GM21423 (cell line): ENCODE data around the gene CEMIP.

Experiments
- ATAC-seq: cut with Tn5 transposase; IDR thresholded peaks from one replicate; pipeline ENCODE4 v1.9.1; 2021; ENCODE audit warnings: mild to moderate bottlenecking, moderate library complexity; ENCODE audit not compliant: unreplicated experiment

Gene CEMIP

GRCh38 chr15:80844011-80844732, 65.0 kb downstream of the CEMIP start:
- no peak for ATAC-seq

GRCh38 chr15:80846031-80846815, 67.1 kb downstream of the CEMIP start:
- no peak for ATAC-seq

- no peak for ATAC-seq
These were observed 70.1 kb downstream of the CEMIP start for GRCh38 chr15:80849308-80849707.

GRCh38 chr15:80850941-80851451, 71.8 kb downstream of the CEMIP start:
- ATAC-seq, result no peak

DNA sequence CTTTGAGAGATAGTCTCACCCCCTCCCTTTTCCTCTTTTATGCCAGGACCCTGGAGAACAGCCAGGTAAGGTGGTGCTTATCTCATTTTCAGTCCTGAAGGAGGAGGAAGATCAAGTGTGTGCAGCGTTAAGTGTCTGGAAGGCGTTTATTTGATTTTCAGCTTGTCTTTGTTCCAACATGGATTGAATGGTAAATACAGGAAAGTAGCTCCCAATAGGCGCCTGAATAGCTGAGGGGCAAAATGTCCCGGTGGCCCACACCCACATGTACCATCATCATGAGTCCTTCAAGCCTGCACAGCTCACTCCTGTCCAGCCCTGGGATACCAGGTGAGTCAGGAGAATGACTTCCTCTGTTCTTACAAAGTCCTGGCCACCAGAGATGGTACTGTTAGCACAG, 73.5 kb downstream of the CEMIP start:
- no peak for ATAC-seq

DNA sequence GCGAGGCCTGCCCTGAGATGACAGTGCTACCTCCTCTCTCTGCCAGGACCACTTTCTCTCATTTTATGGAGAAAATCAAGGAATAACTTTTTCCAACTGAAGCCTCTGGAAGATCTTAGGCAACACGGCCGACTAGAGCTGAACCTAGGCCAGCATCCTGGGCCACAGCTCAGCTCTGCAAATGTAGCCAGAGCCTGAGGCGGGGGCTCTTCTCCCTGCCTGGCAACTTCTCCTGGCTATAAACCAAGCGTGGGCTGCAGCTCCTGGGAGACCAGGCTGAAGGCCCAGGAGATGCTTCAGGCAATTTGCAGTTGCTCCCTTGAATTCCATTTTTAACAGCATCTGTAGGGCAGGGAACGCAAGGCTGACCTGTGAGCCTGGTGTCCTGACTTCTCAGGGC, 74.9 kb downstream of the CEMIP start:
- ATAC-seq, result no peak

GRCh38 chr15:80855206-80855605, 76.0 kb downstream of the CEMIP start:
- ATAC-seq, result no peak

GRCh38 chr15:80856400-80856799, 77.2 kb downstream of the CEMIP start:
- ATAC-seq, result no peak

- ATAC-seq, result no peak
These were observed 77.7 kb downstream of the CEMIP start for GRCh38 chr15:80856809-80857377.

DNA sequence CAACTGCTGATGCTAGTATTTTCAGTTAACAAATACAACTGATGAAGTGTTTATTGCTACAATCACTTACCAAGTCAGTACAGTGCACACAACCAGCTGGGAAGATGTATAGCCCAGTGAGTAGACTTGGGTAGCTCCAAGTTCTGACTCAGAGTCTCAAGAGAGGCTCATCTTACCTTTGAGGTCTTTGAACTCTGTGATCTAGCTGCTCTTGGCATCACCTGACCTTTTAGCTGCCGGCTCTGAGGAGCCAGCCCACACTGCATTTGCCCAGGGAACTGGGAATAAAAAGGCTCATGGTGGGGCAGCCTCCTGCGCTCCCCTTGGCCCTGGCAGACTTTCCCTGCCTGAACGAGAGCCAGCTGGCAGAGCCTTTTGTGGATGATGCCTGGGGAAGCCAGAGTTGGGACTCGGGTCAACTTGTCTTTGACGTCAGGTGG, 82.6 kb downstream of the CEMIP start:
- ATAC-seq, result no peak

- ATAC-seq, result no peak
These were observed 85.5 kb downstream of the CEMIP start for GRCh38 chr15:80864666-80865065.

- no peak for ATAC-seq
These were observed 87.8 kb downstream of the CEMIP start for GRCh38 chr15:80866936-80867335.

- ATAC-seq, result no peak
These were observed 91.2 kb downstream of the CEMIP start for GRCh38 chr15:80870366-80870765.

DNA sequence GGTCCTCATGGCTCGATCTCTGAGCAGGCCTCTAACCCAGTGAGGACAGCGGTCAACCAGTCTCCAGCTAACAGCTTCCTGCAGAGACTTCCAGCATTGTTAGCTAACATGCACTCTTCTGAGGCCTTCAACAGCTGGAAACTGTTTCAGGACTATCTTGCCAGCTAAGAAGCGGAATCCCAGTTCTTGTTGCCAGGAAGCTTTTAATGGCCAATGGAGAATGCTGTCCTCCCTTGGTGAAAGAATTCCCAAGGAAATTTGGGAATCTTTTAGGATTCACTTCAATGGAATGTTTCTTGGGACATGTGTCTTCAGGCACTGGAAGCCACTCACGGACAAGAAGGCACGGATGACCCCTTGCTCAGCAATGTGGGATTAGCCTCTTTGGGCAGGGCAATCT, 91.7 kb downstream of the CEMIP start:
- ATAC-seq, result no peak

DNA sequence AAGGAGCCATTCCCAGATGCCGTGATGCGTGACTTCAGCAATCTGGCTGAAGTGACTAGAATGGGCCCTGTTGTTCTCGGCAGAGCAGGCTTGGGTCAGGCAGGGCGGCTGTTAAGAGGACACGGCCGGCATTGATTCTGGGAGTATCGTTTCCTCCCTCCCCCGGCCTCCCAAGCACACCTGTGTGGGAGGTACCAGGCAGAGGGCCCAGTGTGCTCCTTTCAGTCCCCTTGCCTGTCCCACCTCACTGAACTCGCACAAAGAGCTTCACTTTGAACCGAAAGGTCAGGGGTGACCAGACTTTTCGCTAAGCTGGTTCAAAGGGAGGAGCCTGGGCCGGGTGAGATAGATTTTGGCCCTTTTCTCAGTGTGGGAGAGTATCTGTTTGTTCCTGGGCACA, 92.7 kb downstream of the CEMIP start:
- no peak for ATAC-seq

GRCh38 chr15:80873366-80873952, 94.3 kb downstream of the CEMIP start:
- no peak for ATAC-seq

DNA sequence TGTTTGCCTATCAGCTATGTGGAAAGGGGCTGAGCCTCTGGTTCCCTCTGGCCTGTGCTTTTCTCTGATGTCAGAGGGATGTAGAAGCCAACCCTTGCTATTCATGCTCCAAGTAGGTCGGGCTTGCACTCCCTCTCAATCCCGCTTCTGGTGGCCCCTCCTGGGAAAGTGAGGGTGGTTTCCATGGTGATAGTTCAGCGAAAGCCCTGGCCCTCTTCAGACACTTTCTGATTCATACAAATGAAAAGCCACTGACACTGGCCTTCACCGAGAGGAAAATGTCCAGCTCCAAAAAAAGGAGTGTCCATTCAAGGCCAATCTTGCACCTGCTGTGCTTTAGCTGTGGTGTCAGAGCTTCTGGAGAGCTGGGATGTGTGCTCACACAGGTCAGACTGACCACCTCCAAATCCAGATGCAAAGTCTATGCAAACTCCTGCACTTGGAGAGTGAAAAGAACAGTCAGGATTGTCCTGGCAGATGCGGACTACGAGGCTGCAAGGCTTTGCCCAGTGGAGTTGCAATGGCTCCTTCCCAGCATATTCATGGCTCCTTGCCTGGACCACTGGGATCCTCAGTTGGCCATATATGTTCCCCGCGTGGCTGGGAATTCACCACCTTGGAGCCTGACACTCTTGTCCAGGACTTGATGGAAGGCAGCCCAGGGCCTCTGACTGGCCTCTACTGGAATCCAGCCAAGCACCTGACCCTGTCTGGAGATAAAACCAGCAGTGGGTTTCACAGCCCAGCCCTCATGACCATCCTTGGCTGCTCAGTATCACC, 96.6 kb downstream of the CEMIP start:
- no peak for ATAC-seq

DNA sequence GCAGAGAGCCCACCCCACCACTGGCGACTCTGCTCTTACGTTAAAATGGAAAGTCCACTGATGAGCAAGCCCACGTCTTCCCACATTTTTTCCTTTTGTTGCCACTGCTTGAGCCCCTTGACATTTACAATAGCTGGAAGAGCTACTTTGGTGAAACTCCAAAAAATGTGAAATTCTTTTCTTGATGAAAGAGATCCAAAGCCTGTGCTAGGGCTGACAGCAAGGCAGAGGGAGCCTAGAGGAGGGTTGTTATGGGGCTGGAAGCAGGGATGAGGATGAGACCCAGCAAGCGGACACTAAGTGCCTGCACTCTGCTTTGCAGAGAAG, 97.1 kb downstream of the CEMIP start:
- ATAC-seq, result no peak

DNA sequence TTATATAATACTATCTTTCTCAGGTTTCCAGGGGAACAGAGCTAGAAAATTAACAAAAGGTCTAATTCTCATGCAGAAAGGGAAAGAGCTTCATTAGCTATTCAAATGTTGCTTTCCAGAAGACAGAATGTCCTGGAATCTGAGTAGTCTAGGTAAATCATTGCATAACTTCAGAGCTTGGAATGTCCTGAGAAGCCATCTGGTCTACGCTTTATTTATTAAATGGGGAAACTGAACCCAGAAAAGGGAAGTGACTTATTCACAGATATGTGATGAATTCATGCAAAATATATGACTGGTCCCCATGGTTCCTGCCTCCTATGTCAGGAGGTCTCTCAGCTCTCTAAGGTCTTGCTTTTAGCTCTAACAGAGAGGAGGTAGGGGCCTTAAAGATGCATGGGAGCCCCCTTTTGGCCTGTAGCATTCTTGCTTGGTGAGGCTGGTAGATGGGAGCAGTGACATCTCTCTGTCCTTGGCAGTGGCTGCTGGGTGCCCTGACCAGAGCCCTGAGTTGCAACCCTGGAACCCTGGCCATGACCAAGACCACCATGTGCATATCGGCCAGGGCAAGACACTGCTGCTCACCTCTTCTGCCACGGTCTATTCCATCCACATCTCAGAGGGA, 99.2 kb downstream of the CEMIP start:
- no peak for ATAC-seq

DNA sequence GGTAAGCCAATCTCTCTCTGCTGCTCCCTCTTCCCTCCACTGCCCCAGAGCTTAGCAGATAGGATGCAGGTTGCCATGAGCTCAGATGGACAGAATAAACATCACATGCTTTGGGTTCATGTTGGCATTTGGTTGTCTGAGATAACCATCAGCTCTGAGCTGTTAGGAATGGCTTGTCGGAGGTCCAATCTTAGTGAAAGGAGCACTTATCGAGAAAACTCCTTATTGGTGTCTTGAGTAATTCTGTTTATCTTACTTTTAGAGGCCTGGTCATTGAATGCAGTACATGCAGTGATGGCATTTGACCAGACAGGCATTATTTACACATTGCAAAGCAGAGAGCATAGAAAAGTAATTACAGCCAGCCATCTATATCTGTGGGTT, 99.7 kb downstream of the CEMIP start:
- ATAC-seq, result no peak
